Activated naive CD4-positive, alpha-beta T cell (primary cell): Measurements from ENCODE around the gene APC.

ENCODE experiments used
- DNase-seq, 4 experiments: peaks; one replicate each; lab custom pipeline; 2025; lab: John Stamatoyannopoulos, UW

The APC gene

DNA sequence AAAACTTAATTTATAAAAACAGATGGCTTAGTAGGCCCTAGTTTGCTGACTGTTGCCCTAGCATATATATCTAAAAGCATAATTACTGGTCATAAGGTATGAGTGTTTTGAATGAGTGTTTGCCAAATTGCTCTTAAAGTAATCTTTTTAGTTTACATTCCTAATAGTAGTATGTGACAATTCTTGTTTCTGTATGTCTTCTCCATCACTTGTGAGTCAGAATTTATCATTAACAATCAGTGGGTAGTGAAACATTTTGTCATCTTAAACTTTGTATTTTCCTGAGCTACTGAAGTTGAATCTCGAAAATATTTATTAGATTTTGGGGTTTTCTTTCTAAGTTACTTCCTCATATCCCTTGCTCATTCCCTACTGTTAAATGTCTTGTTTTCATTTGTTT is 49.6 kb downstream of the APC start:
- DNase-seq, result no peak

- no peak for DNase-seq
Measured at GRCh38 chr5:112787896-112788295, 50.2 kb downstream of the APC start.

DNA sequence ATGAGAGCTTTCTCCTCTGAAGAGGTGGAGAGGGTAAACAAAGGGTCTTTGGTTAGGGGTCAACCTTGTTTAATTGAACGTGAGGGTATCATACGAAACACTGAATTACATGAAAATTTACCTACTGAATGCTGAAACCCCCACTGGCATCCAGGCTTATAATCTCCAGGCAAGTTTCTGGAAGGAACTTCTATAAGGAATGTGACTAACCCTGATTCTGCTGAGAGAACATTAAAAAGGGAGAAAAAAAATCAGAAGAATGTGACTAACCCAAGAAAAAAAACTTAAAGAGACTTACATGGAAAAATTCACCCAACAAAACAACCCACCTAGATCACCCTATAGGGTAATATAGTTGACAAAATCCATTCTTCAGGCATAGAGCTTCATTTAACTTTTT is 55.5 kb downstream of the APC start:
- DNase-seq, result no peak

GRCh38 chr5:112794410-112794809 is 56.7 kb downstream of the APC start:
- no peak for DNase-seq

- DNase-seq, result no peak
Measured at GRCh38 chr5:112795342-112795741, 57.7 kb downstream of the APC start.

DNA sequence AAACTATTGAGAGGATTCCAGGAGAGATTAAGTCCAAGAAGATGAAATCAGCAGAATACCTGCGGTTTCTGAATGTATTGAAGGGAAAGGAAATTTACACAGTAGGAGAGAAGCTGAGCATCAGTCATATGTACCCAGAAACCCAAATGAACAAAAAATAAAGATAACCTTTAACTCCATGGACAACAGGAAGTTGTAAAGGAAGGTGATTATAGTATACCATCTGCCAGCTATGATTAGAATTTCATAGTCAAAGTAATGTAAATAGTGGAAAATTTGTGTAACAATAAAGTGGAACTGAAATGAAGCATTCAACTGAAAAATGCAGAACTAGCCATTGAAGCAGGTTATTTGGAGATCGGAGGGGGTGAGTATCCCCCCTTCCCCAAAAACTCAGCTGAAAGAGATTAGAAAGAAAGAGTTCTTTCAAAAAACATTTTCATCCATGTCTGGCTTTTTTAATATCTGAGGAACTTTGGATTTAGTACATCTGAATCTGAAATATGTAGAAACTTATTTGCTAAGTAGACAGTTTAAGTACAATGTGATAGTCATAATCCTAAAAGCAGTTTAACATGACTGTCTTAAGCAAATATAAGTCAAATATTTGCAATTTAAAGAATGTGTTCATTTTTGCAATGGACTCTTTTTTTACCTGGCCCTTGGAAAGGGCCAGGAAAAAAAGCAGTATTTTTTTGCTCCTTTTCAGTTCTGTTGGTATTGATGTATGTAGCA is 58.4 kb downstream of the APC start:
- no peak for DNase-seq

GRCh38 chr5:112799661-112800060 is 62.0 kb downstream of the APC start:
- no peak for DNase-seq

- DNase-seq, result no peak
Measured at GRCh38 chr5:112800891-112801290, 63.2 kb downstream of the APC start.

GRCh38 chr5:112811023-112811422 is 73.3 kb downstream of the APC start:
- DNase-seq, result no peak

DNA sequence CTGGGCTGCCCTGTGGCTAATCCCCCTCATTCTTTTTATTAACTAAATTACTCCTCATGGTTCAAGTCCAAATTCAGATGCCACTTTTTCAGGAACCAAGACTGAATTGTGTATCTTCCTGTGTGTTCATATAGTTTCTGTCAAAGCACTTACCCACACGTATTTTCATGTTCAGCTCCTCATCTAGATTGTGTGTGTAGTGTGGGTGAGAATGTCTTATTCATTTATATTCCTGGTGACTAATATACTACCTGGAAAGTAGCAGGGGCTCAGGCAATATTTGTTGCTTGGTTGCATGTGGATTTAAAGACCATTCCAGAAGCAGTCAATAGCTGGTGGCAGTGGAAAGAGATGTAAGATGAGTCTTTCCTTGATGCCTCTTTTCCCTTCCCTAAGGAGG is 74.9 kb downstream of the APC start:
- no peak for DNase-seq

DNA sequence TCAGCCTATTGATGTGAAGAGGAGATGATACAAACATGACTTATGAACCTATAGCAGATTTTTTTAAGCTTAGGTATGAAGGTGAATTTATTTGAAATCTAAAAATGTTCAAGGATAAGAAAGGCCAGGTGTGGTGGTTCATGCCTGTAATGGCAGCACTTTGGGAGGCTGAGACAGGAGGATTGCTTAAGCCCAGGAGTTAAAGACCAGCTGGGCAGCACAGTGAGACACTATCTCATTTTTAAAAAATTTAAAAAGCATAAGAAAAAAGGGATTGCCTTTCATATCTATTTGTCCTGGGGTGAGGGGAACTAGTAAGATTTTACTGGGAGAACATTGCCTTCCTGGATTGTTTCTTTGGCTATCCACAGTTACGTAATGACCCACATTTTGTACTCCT is 82.6 kb downstream of the APC start:
- DNase-seq, result no peak

GRCh38 chr5:112822456-112822855 is 84.8 kb downstream of the APC start:
- DNase-seq, result no peak

- DNase-seq, result no peak
Measured at GRCh38 chr5:112823181-112823580, 85.5 kb downstream of the APC start.

GRCh38 chr5:112823656-112824055 is 86.0 kb downstream of the APC start:
- no peak for DNase-seq

- no peak for DNase-seq
Measured at GRCh38 chr5:112824197-112824596, 86.5 kb downstream of the APC start.

DNA sequence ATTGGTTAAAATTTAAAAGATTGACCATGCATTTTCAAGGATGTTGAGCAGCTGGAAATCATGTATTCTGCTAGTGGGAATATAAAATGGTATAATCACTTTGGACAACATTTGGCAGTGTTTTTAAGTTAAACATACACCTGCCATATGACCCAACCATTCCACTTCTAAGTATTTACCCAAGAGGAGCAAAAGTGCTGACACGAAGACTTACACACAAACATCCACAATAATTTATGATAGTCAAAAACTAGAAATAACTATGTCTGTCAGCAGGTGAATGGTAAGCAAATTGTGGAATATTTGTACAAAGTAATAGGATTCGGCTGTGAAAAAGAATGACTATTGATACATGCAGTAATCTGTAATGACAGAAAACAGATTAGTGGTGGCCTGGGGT is 92.7 kb downstream of the APC start:
- no peak for DNase-seq

DNA sequence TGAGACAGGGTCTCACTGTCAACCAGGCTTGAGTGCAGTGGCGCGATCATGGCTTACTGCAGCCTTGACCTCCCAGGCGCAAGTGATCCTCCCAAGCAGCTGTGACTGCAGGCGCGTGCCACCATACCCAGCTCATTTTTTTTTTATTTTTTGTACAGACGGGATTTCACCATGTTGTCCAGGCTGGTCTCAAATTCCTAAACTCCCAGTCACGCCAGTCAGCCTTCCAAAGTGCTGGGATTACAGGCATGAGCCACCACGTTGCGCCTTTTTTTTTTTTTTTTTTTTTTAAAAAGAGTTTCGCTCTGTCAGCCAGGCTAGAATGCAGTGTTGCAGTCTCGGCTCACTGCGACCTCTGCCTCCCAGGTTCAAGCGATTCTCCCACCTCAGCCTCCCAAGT is 96.3 kb downstream of the APC start:
- no peak for DNase-seq

- no peak for DNase-seq
Measured at GRCh38 chr5:112844489-112844888, 106.8 kb downstream of the APC start.

GRCh38 chr5:112846556-112846955 is 108.9 kb downstream of the APC start:
- DNase-seq, result no peak

DNA sequence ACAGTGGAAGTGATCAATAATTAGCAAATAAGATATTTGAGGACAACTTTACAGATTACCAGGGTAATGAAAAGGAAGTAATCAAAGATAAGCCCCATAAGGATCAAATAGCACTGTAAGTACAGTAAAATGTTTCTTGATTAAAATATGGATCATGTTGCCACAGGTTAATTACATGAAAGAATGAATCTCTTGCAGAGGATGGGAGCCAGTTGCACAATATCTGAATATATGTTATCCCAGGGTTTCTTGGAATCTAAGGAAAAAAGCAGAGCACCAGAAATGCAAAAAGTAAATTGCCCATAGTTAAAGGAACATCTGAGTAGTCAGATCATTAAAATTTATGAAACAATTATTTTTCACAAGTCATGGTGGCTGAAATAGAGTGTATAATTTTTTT is 109.6 kb downstream of the APC start:
- DNase-seq, result no peak

GRCh38 chr5:112848116-112848811 is 110.6 kb downstream of the APC start:
- no peak for DNase-seq

DNA sequence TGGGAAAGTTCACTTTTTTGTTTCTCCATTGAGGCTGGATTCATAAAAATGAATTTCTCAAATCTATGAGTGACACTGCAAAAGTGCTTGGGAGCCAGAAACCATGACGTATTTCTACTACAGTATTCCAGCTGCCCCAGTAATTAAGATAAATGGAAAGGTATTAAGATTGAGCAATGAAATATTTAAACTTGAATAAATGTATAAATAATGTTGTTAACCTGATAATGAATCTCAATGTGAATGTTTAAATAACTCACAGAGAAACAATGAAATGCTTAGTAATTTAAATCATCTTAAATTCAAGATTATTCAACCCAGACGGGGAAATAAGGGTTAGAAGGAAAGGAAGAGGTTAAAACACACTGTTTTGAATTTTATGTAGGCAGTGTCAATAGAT is 112.2 kb downstream of the APC start:
- no peak for DNase-seq

- DNase-seq, result no peak
Measured at GRCh38 chr5:112854651-112855050, 117.0 kb downstream of the APC start.

- DNase-seq, result no peak
Measured at GRCh38 chr5:112857866-112858265, 120.2 kb downstream of the APC start.
